KMS-11 (cell line): ENCODE measurements around the gene TTYH1.

Experiments
- H2AFZ ChIP-seq: fragments of 200-600 bp; sonication (generic); 2 replicates; pipeline ENCODE4 v1.6.1; 2016; ENCODE audit warnings: antibody characterized with exemption, mixed run types, low read depth
- H3K27ac ChIP-seq: fragments of 200-600 bp; sonication (generic); 2 replicates; pipeline ENCODE4 v1.6.1; 2016; ENCODE audit warnings: mild to moderate bottlenecking, mixed run types
- H3K27me3 ChIP-seq: fragments of 200-600 bp; sonication (generic); 2 replicates; pipeline ENCODE4 v1.6.1; 2017; ENCODE audit warnings: mild to moderate bottlenecking, low read depth, mixed run types, moderate library complexity; ENCODE audit not compliant: insufficient read depth
- H3K36me3 ChIP-seq: fragments of 200-600 bp; sonication (generic); 2 replicates; pipeline ENCODE4 v1.6.1; 2017; ENCODE audit warnings: mild to moderate bottlenecking, mixed run types; ENCODE audit not compliant: insufficient read depth
- H3K4me1 ChIP-seq: fragments of 200-600 bp; sonication (generic); 2 replicates; pipeline ENCODE4 v1.6.1; 2016; ENCODE audit warnings: mild to moderate bottlenecking, low read depth, mixed run types; ENCODE audit not compliant: poor library complexity, severe bottlenecking
- H3K4me2 ChIP-seq: fragments of 200-600 bp; sonication (generic); 2 replicates; pipeline ENCODE4 v1.7.0; 2016; ENCODE audit warnings: mild to moderate bottlenecking, mixed run types
- H3K4me3 ChIP-seq: fragments of 200-600 bp; sonication (generic); IDR thresholded peaks from 2 replicates; pipeline ENCODE4 v1.6.1; 2017; ENCODE audit warnings: low read depth, low read length, mixed read lengths; ENCODE audit not compliant: insufficient read depth
- H3K79me2 ChIP-seq: fragments of 200-600 bp; sonication (generic); 2 replicates; pipeline ENCODE4 v1.6.1; 2016; ENCODE audit warnings: low read depth, mixed run types; ENCODE audit not compliant: insufficient read depth
- H3K9ac ChIP-seq: fragments of 200-600 bp; sonication (generic); 2 replicates; pipeline ENCODE4 v1.6.1; 2016; ENCODE audit warnings: mild to moderate bottlenecking, mixed run types
- H4K20me1 ChIP-seq: fragments of 200-600 bp; sonication (generic); 2 replicates; pipeline ENCODE4 v1.6.1; 2016; ENCODE audit warnings: mild to moderate bottlenecking, mixed run types; ENCODE audit not compliant: insufficient read depth
- CTCF ChIP-seq: fragments of 200-600 bp; sonication (generic); conservative IDR thresholded peaks from 2 replicates; pipeline ENCODE4 v1.6.1; 2017; ENCODE audit warnings: low read depth, mild to moderate bottlenecking, antibody characterized with exemption, low read length, moderate library complexity, mixed read lengths

TTYH1 gene

GRCh38 chr19:54452626-54453025 is 37.4 kb downstream of the TTYH1 start:
- H3K4me3 ChIP-seq: no peak overlapping the region
- H3K27me3 ChIP-seq: no peaks in the 10 kb centered on the region
- no peak overlapping the region for H3K9ac ChIP-seq
- H3K36me3 ChIP-seq: peaks cover 24% of the 10 kb centered on the region; the same call in 1 of the 2 replicates
- H3K4me2 ChIP-seq: no peak overlapping the region
- H2AFZ ChIP-seq: no peak overlapping the region
- peaks cover 23% of the 10 kb centered on the region for H3K4me1 ChIP-seq
- H4K20me1 ChIP-seq: peaks cover 17% of the 10 kb centered on the region; the same call in 1 of the 2 replicates
- H3K79me2 ChIP-seq: peaks cover 68% of the 10 kb centered on the region
- H3K27ac ChIP-seq: no peak overlapping the region
- TF ChIP-seq CTCF: no peak

GRCh38 chr19:54453921-54454780 is 38.9 kb downstream of the TTYH1 start:
- Histone ChIP-seq H3K9ac (no peak overlapping the region), H3K4me3 (no peak overlapping the region), H3K79me2 (peaks cover 66% of the 10 kb centered on the region), H2AFZ (no peak overlapping the region), H4K20me1 (peaks cover 17% of the 10 kb centered on the region; the same call in 1 of the 2 replicates), H3K27me3 (no peaks in the 10 kb centered on the region), H3K27ac (no peak overlapping the region), H3K4me2 (no peak overlapping the region), H3K4me1 (peaks cover 22% of the 10 kb centered on the region), H3K36me3 (peaks cover 31% of the 10 kb centered on the region; the same call in 1 of the 2 replicates)
- no peak for TF ChIP-seq CTCF

- Histone ChIP-seq H3K9ac (no peak overlapping the region), H3K79me2 (peaks cover 63% of the 10 kb centered on the region), H3K27ac (no peak overlapping the region), H2AFZ (no peak overlapping the region), H3K27me3 (no peaks in the 10 kb centered on the region), H3K4me1 (peaks cover 21% of the 10 kb centered on the region), H3K4me3 (no peak overlapping the region), H4K20me1 (peaks cover 17% of the 10 kb centered on the region; the same call in 1 of the 2 replicates), H3K4me2 (no peak overlapping the region), H3K36me3 (peaks cover 31% of the 10 kb centered on the region; the same call in 1 of the 2 replicates)
- no peak for TF ChIP-seq CTCF
These were observed 39.8 kb downstream of the TTYH1 start for GRCh38 chr19:54454781-54455675.

- H3K4me3 ChIP-seq: no peak overlapping the region
- peaks cover 12% of the 10 kb centered on the region for H3K4me1 ChIP-seq
- H2AFZ ChIP-seq: no peak overlapping the region
- H4K20me1 ChIP-seq: peaks cover 15% of the 10 kb centered on the region; the same call in 1 of the 2 replicates
- H3K27me3 ChIP-seq: no peaks in the 10 kb centered on the region
- TF ChIP-seq CTCF: no peak
- no peak overlapping the region for H3K9ac ChIP-seq
- no peak overlapping the region for H3K27ac ChIP-seq
- peaks cover 57% of the 10 kb centered on the region for H3K79me2 ChIP-seq
- H3K36me3 ChIP-seq: peaks cover 31% of the 10 kb centered on the region; the same call in 1 of the 2 replicates
- H3K4me2 ChIP-seq: no peak overlapping the region
These were observed 40.6 kb downstream of the TTYH1 start for GRCh38 chr19:54455786-54456422.
